ENCODE results near the gene APMAP. TPM values are rescaled to one million over a fixed set of nuclear protein-coding genes. Genes with fewer than 3 reads are reported as not detected.

Gene APMAP
- total and polyA plus RNA-seq, 2 experiments from 2014 or later: 110 to 123 TPM

GRCh38 chr20:25014816-25015215 is 22.3 kb upstream of the APMAP start:
- no peak overlapping the region for H3K27ac ChIP-seq
- no peaks in the 10 kb centered on the region for H4K20me1 ChIP-seq (ENCODE audit: insufficient read depth, poor library complexity, severe bottlenecking)
- H3K4me3 ChIP-seq: no peak overlapping the region
- no peaks in the 10 kb centered on the region for H3K9me2 ChIP-seq (replicated peaks; ENCODE audit: insufficient read depth)
- H3K36me3 ChIP-seq (replicated peaks; ENCODE audit: insufficient read depth, low read depth): no peaks in the 10 kb centered on the region
- no peak overlapping the region for H3K4me2 ChIP-seq
- 87% methylated on average over 11 of the region's 11 CpGs for WGBS (ENCODE audit: low lambda C conversion rate, missing lambda C conversion rate)
- no peaks in the 10 kb centered on the region for H3K79me2 ChIP-seq
- H3K27me3 ChIP-seq: no peaks in the 10 kb centered on the region
- no peak for TF ChIP-seq EZH2 (IDR thresholded peaks at IDR 0.05; ENCODE audit: borderline replicate concordance)
- no peak overlapping the region for H2AFZ ChIP-seq
- H3K9me3 ChIP-seq (ENCODE audit: low read depth): no peaks in the 10 kb centered on the region
- DNase-seq (ENCODE audit: low spot score): no peak
- H3K4me1 ChIP-seq (ENCODE audit: insufficient read depth): peaks cover 17% of the 10 kb centered on the region

GRCh38 chr20:25013478-25014380 is 21.2 kb upstream of the APMAP start:
- H3K79me2 ChIP-seq: no peaks in the 10 kb centered on the region
- no peak for TF ChIP-seq EZH2phosphoT487 (IDR thresholded peaks at IDR 0.05; ENCODE audit: low read depth, severe bottlenecking, unreplicated experiment)
- no peak for TF ChIP-seq EZH2 (IDR thresholded peaks at IDR 0.05; ENCODE audit: borderline replicate concordance)
- no peak for TF ChIP-seq CTCF (IDR thresholded peaks at IDR 0.05; ENCODE audit: poor library complexity)
- H3K9me2 ChIP-seq (replicated peaks; ENCODE audit: insufficient read depth): no peaks in the 10 kb centered on the region
- H3K4me3 ChIP-seq: no peak overlapping the region
- H3K4me2 ChIP-seq: no peak overlapping the region
- no peak overlapping the region for H2AFZ ChIP-seq
- H3K27me3 ChIP-seq: no peaks in the 10 kb centered on the region
- WGBS (ENCODE audit: low lambda C conversion rate, missing lambda C conversion rate): 90% methylated on average over 25 of the region's 25 CpGs
- no peak for DNase-seq (ENCODE audit: low spot score)
- H4K20me1 ChIP-seq (ENCODE audit: insufficient read depth, poor library complexity, severe bottlenecking): no peaks in the 10 kb centered on the region
- no peak overlapping the region for H3K27ac ChIP-seq
- H3K4me1 ChIP-seq (ENCODE audit: insufficient read depth): peaks cover 17% of the 10 kb centered on the region
- H3K36me3 ChIP-seq (replicated peaks; ENCODE audit: insufficient read depth, low read depth): no peaks in the 10 kb centered on the region
- H3K9me3 ChIP-seq (ENCODE audit: low read depth): no peaks in the 10 kb centered on the region

GRCh38 chr20:25012616-25013189 is 20.2 kb upstream of the APMAP start:
- Histone ChIP-seq H3K4me2 (no peak overlapping the region), H3K36me3 (replicated peaks; ENCODE audit: insufficient read depth, low read depth) (no peaks in the 10 kb centered on the region)

More at GRCh38 chr20:25012616-25013189, 20.2 kb upstream of the APMAP start:
- 94% methylated on average over 20 of the region's 21 CpGs for WGBS (ENCODE audit: low lambda C conversion rate, missing lambda C conversion rate)
- no peak overlapping the region for H3K4me3 ChIP-seq
- no peaks in the 10 kb centered on the region for H3K27me3 ChIP-seq
- no peak for DNase-seq (ENCODE audit: low spot score)
- H3K27ac ChIP-seq: no peak overlapping the region
- no peaks in the 10 kb centered on the region for H3K9me3 ChIP-seq (ENCODE audit: low read depth)
- H3K9me2 ChIP-seq (replicated peaks; ENCODE audit: insufficient read depth): no peaks in the 10 kb centered on the region
- TF ChIP-seq CTCF (IDR thresholded peaks at IDR 0.05; ENCODE audit: poor library complexity) (no peak), EZH2phosphoT487 (IDR thresholded peaks at IDR 0.05; ENCODE audit: low read depth, severe bottlenecking, unreplicated experiment) (no peak), EZH2 (IDR thresholded peaks at IDR 0.05; ENCODE audit: borderline replicate concordance) (no peak)
- H2AFZ ChIP-seq: no peak overlapping the region
- H3K79me2 ChIP-seq: no peaks in the 10 kb centered on the region
- no peaks in the 10 kb centered on the region for H4K20me1 ChIP-seq (ENCODE audit: insufficient read depth, poor library complexity, severe bottlenecking)
- peaks cover 9% of the 10 kb centered on the region for H3K4me1 ChIP-seq (ENCODE audit: insufficient read depth)
